Heart left ventricle (tissue), 13 donors: ENCODE results near the gene PTPRK.

Source experiments
- POLR2A ChIP-seq, 2 donors: fragments of 450-650 bp; IDR thresholded peaks; one replicate each; pipeline ENCODE4 v1.6.1; 2017; ENCODE audit warnings: antibody characterized with exemption in 2 of 2, mild to moderate bottlenecking in 2 of 2, moderate library complexity in 2 of 2
- TF ChIP-seq, protein P1 (sequence below), 12 donors: fragments of 200-600 bp; sonication (generic) in 4 of 12; IDR thresholded peaks; one replicate each; pipeline versions ENCODE4 v1.5.0 to v1.8.0; 2018 to 2022; ENCODE audit warnings: antibody characterized with exemption in 12 of 12, mild to moderate bottlenecking in 5 of 12
- donor health status: ischemic (EF 13 %, LVEDD 7.1; RV severe dilation, severe dysfunction).
- donor health status: DM: no; HTN: yes; CAD: no.
- donor health status: DM: no; HTN: no; CAD: no.
- donor health status: ischemic (EF 25% LVEDD 6.9; RV normal size, moderate dysfunction).
- donor health status: ischemic (EF 25% LVEDD 5.7; RV mildly dilated, moderate dysfunction).
- donor health status: ischemic (EF 35%, LVEDD 5.7; RV mildly dilated, moderate dysfunction).
- donor health status: nonischemic (EF 11% LVEDD 7.7; RV severe dilation, severe dysfunction).
- donor health status: DM: yes; HTN: yes; CAD: no.
- donor health status: PGD.
- donor health status: ischemic (EF 29% LVEDD 5.4; RV normal size, mild dysfunction).
- donor health status: nonischemic (EF 23%, LVEDD 6.1; RV moderate dilation, normal function).

DNA sequence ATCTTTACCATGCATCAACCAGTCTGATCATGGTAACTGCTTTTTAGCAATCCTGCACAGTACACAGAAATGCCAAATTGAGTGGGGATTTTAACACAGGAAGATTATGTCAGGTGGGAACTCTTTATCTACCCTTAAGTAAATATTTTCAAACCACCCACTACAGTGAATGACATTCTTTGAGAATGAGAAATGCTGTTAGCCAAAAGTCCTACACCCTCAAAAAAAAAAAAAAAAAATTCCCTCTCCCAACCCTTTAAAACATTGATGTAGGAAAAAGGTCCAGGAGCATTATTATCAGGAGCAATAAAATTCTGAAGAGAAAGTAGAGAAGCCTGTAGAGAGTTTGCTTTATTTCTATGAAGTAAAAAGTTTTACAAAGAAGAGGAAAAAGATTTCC is 312.3 kb downstream of the PTPRK start:
- TF ChIP-seq, protein P1, sequence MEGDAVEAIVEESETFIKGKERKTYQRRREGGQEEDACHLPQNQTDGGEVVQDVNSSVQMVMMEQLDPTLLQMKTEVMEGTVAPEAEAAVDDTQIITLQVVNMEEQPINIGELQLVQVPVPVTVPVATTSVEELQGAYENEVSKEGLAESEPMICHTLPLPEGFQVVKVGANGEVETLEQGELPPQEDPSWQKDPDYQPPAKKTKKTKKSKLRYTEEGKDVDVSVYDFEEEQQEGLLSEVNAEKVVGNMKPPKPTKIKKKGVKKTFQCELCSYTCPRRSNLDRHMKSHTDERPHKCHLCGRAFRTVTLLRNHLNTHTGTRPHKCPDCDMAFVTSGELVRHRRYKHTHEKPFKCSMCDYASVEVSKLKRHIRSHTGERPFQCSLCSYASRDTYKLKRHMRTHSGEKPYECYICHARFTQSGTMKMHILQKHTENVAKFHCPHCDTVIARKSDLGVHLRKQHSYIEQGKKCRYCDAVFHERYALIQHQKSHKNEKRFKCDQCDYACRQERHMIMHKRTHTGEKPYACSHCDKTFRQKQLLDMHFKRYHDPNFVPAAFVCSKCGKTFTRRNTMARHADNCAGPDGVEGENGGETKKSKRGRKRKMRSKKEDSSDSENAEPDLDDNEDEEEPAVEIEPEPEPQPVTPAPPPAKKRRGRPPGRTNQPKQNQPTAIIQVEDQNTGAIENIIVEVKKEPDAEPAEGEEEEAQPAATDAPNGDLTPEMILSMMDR (IDR thresholded peaks at IDR 0.05), result no peak
- TF ChIP-seq POLR2A (IDR thresholded peaks at IDR 0.05), result no peak
